ENCODE data around the gene CCDC13. TPM values are rescaled to one million over a fixed set of nuclear protein-coding genes. Genes with fewer than 3 reads are reported as not detected.

The CCDC13 gene
- total RNA-seq, 2 experiments from 2014 or later, result 0.35 to 0.41 TPM

GRCh38 chr3:42733501-42734262 lies 39.4 kb downstream of the CCDC13 start:
- ATAC-seq (no peak), DNase-seq (no peak)
- CTCF ChIA-PET, result no interaction called here
- H3K27me3 Mint-ChIP-seq, result no peaks in the 10 kb centered on the region
- H3K4me1 Mint-ChIP-seq, result no peaks in the 10 kb centered on the region
- H3K27ac Mint-ChIP-seq, result no peak overlapping the region
- H3K9me3 Mint-ChIP-seq (ENCODE audit: low read depth), result no peaks in the 10 kb centered on the region
- no peak overlapping the region for H3K4me3 Mint-ChIP-seq
- no peaks in the 10 kb centered on the region for H3K36me3 Mint-ChIP-seq

GRCh38 chr3:42732829-42733459 lies 40.1 kb downstream of the CCDC13 start:
- DNase-seq (no peak), ATAC-seq (no peak)
- H3K36me3 Mint-ChIP-seq, result no peaks in the 10 kb centered on the region
- CTCF ChIA-PET, result no interaction called here
- H3K9me3 Mint-ChIP-seq (ENCODE audit: low read depth), result no peaks in the 10 kb centered on the region
- H3K27me3 Mint-ChIP-seq, result no peaks in the 10 kb centered on the region
- no peak overlapping the region for H3K27ac Mint-ChIP-seq
- H3K4me1 Mint-ChIP-seq, result no peaks in the 10 kb centered on the region
- no peak overlapping the region for H3K4me3 Mint-ChIP-seq

- no peak for DNase-seq
- CTCF ChIA-PET, result no interaction called here
- H3K4me1 Mint-ChIP-seq, result no peaks in the 10 kb centered on the region
- H3K9me3 Mint-ChIP-seq (ENCODE audit: low read depth), result no peaks in the 10 kb centered on the region
- ATAC-seq, result no peak
- no peak overlapping the region for H3K27ac Mint-ChIP-seq
- H3K36me3 Mint-ChIP-seq, result no peaks in the 10 kb centered on the region
- no peak overlapping the region for H3K4me3 Mint-ChIP-seq
- peaks cover 4% of the 10 kb centered on the region for H3K27me3 Mint-ChIP-seq
Observed at GRCh38 chr3:42732196-42732828, 40.7 kb downstream of the CCDC13 start.

- Mint-ChIP-seq H3K9me3 (ENCODE audit: low read depth) (no peaks in the 10 kb centered on the region), H3K27ac (no peak overlapping the region), H3K36me3 (no peaks in the 10 kb centered on the region), H3K27me3 (peaks cover 7% of the 10 kb centered on the region), H3K4me3 (no peak overlapping the region), H3K4me1 (no peaks in the 10 kb centered on the region)
- no peak for ATAC-seq
- no peak for DNase-seq
- CTCF ChIA-PET, result no interaction called here
Observed at GRCh38 chr3:42731476-42732195, 41.4 kb downstream of the CCDC13 start.

- ATAC-seq, result no peak
- H3K36me3 Mint-ChIP-seq, result no peaks in the 10 kb centered on the region
Observed at GRCh38 chr3:42730706-42731420, 42.2 kb downstream of the CCDC13 start.

GRCh38 chr3:42730294-42730693 lies 42.8 kb downstream of the CCDC13 start:
- CTCF ChIA-PET, result no interaction called here
- Mint-ChIP-seq H3K27me3 (peaks cover 16% of the 10 kb centered on the region), H3K9me3 (ENCODE audit: low read depth) (no peaks in the 10 kb centered on the region), H3K4me1 (no peaks in the 10 kb centered on the region), H3K27ac (no peak overlapping the region), H3K36me3 (no peaks in the 10 kb centered on the region), H3K4me3 (no peak overlapping the region)
- DNase-seq (no peak), ATAC-seq (no peak)

More at GRCh38 chr3:42730706-42731420, 42.2 kb downstream of the CCDC13 start:
- no peaks in the 10 kb centered on the region for H3K4me1 Mint-ChIP-seq
- H3K27me3 Mint-ChIP-seq, result peaks cover 11% of the 10 kb centered on the region
- CTCF ChIA-PET, result no interaction called here
- no peak overlapping the region for H3K27ac Mint-ChIP-seq
- no peak overlapping the region for H3K4me3 Mint-ChIP-seq
- H3K9me3 Mint-ChIP-seq (ENCODE audit: low read depth), result no peaks in the 10 kb centered on the region
- DNase-seq, result no peak

GRCh38 chr3:42729404-42730145 lies 43.5 kb downstream of the CCDC13 start:
- H3K9me3 Mint-ChIP-seq (ENCODE audit: low read depth), result no peaks in the 10 kb centered on the region
- DNase-seq, result no peak
- no peaks in the 10 kb centered on the region for H3K36me3 Mint-ChIP-seq
- no peak overlapping the region for H3K27ac Mint-ChIP-seq
- ATAC-seq, result no peak
- H3K4me3 Mint-ChIP-seq, result no peak overlapping the region
- no peaks in the 10 kb centered on the region for H3K4me1 Mint-ChIP-seq
- H3K27me3 Mint-ChIP-seq, result peaks cover 16% of the 10 kb centered on the region
- CTCF ChIA-PET, result no interaction called here

- no peaks in the 10 kb centered on the region for H3K36me3 Mint-ChIP-seq
- H3K9me3 Mint-ChIP-seq (ENCODE audit: low read depth), result no peaks in the 10 kb centered on the region
- H3K4me3 Mint-ChIP-seq, result no peak overlapping the region
- CTCF ChIA-PET, result no interaction called here
- H3K27me3 Mint-ChIP-seq, result peaks cover 19% of the 10 kb centered on the region
- no peaks in the 10 kb centered on the region for H3K4me1 Mint-ChIP-seq
- no peak for DNase-seq
- no peak overlapping the region for H3K27ac Mint-ChIP-seq
- no peak for ATAC-seq
Observed at GRCh38 chr3:42728668-42729364, 44.2 kb downstream of the CCDC13 start.

GRCh38 chr3:42728056-42728455 lies 45.0 kb downstream of the CCDC13 start:
- CTCF ChIA-PET, result no interaction called here
- no peaks in the 10 kb centered on the region for H3K36me3 Mint-ChIP-seq

GRCh38 chr3:42725454-42725853 lies 47.6 kb downstream of the CCDC13 start:
- DNase-seq, result no peak
- no peak overlapping the region for H3K27ac Mint-ChIP-seq
- CTCF ChIA-PET, result interaction anchor here (0.7 kb wide), 1 partner anchor 11 kb away, joined by 3 read pairs; no protein-coding TSS in a partner anchor
- H3K27me3 Mint-ChIP-seq, result peaks cover 33% of the 10 kb centered on the region
- no peaks in the 10 kb centered on the region for H3K36me3 Mint-ChIP-seq
- H3K4me3 Mint-ChIP-seq, result no peak overlapping the region
- H3K4me1 Mint-ChIP-seq, result no peaks in the 10 kb centered on the region
- no peaks in the 10 kb centered on the region for H3K9me3 Mint-ChIP-seq (ENCODE audit: low read depth)
- ATAC-seq, result no peak

More at GRCh38 chr3:42728056-42728455, 45.0 kb downstream of the CCDC13 start:
- no peak overlapping the region for H3K4me3 Mint-ChIP-seq
- ATAC-seq (no peak), DNase-seq (no peak)
- no peaks in the 10 kb centered on the region for H3K9me3 Mint-ChIP-seq (ENCODE audit: low read depth)
- H3K4me1 Mint-ChIP-seq, result no peaks in the 10 kb centered on the region
- peaks cover 21% of the 10 kb centered on the region for H3K27me3 Mint-ChIP-seq
- no peak overlapping the region for H3K27ac Mint-ChIP-seq

GRCh38 chr3:42723219-42723618 lies 49.8 kb downstream of the CCDC13 start:
- no peaks in the 10 kb centered on the region for H3K4me1 Mint-ChIP-seq

More at GRCh38 chr3:42723219-42723618, 49.8 kb downstream of the CCDC13 start:
- Mint-ChIP-seq H3K27me3 (peaks cover 38% of the 10 kb centered on the region), H3K36me3 (no peaks in the 10 kb centered on the region), H3K4me3 (no peak overlapping the region), H3K9me3 (ENCODE audit: low read depth) (no peaks in the 10 kb centered on the region), H3K27ac (no peak overlapping the region)
- ATAC-seq, result no peak
- CTCF ChIA-PET, result no interaction called here
- no peak for DNase-seq
